BJ (cell line): ENCODE measurements around the gene WFDC2. TPM values are rescaled to one million over a fixed set of nuclear protein-coding genes. Genes with fewer than 3 reads are reported as not detected.
A peak's percentile ranks its signal among the peaks of the same experiment; 100 is the strongest.

Experiments
- CTCF ChIA-PET: fragments of 350-600 bp; formaldehyde crosslinking; extraction: SDS; loops from one replicate; lab custom pipeline; 2021; ENCODE audit warnings: antibody characterized with exemption, inconsistent platforms; lab: Yijun Ruan, JAX
- POLR2A ChIA-PET: fragments of 300-600 bp; sonication (Branson Sonifier 250); formaldehyde crosslinking; extraction: SDS; loops from one replicate; lab custom pipeline; 2021; ENCODE audit warnings: antibody characterized with exemption; lab: Charles Lee
- DNase-seq: peaks from one replicate; pipeline ENCODE4 v3.0.0-alpha.2; 2011; ENCODE audit warnings: low read depth
- H3K27me3 ChIP-seq: 2 replicates; pipeline ENCODE4 v1.6.0; 2011; ENCODE audit warnings: low read length; ENCODE audit not compliant: control insufficient read depth, insufficient read depth
- H3K36me3 ChIP-seq: 2 replicates; pipeline ENCODE4 v1.5.1; 2011; ENCODE audit warnings: low read length; ENCODE audit not compliant: control insufficient read depth, insufficient read depth
- H3K4me3 ChIP-seq: 2 replicates; pipeline ENCODE4 v1.5.1; 2011; ENCODE audit warnings: low read depth, mild to moderate bottlenecking, control low read depth, low read length
- polyA plus RNA-seq: library from polyadenylated mRNA; depleted of rRNA; stranded (reverse); fragments of >200 nt; gene quantifications from 2 replicates; pipeline ENCODE4 v1.2.3, GENCODE V29; 2011
- TF ChIP-seq, protein P1 (sequence below): IDR thresholded peaks from 2 replicates; pipeline ENCODE4 v1.5.1; 2011; ENCODE audit warnings: low read depth, mild to moderate bottlenecking, control low read depth, inconsistent platforms, low read length, moderate library complexity; ENCODE audit not compliant: insufficient read depth

The WFDC2 gene
- polyA plus RNA-seq, 1 experiment: not detected

DNA sequence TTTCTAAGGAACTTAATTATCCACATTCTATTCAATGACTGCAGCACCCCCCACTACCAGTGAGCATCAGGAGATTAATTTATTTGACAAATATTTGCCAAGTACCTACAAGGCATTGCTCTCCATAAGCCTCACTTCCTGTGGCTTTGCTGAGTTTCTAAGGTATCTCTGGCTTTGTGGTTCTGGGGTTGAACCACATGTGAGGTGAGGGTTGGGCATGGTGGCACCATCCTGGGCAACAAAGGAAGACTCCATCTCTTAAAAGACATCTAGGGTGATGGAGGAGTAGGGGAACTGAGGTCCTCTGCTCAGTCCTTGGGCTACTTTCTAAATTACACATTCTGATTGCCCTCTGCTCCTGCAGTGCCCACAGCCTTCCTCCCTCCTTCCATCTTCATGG lies 25.5 kb upstream of the WFDC2 start:
- CTCF ChIA-PET: interaction anchor here (1.0 to 2.8 kb wide), 4 partner anchors 7 to 151 kb away, joined by 3 to 17 read pairs (median 5); no protein-coding TSS in a partner anchor
- POLR2A ChIA-PET: no interaction called here
- peaks cover 6% of the 10 kb centered on the region for H3K27me3 ChIP-seq
- H3K36me3 ChIP-seq: no peaks in the 10 kb centered on the region
- TF ChIP-seq, protein P1, sequence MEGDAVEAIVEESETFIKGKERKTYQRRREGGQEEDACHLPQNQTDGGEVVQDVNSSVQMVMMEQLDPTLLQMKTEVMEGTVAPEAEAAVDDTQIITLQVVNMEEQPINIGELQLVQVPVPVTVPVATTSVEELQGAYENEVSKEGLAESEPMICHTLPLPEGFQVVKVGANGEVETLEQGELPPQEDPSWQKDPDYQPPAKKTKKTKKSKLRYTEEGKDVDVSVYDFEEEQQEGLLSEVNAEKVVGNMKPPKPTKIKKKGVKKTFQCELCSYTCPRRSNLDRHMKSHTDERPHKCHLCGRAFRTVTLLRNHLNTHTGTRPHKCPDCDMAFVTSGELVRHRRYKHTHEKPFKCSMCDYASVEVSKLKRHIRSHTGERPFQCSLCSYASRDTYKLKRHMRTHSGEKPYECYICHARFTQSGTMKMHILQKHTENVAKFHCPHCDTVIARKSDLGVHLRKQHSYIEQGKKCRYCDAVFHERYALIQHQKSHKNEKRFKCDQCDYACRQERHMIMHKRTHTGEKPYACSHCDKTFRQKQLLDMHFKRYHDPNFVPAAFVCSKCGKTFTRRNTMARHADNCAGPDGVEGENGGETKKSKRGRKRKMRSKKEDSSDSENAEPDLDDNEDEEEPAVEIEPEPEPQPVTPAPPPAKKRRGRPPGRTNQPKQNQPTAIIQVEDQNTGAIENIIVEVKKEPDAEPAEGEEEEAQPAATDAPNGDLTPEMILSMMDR: no peak
- no peak for DNase-seq
- no peak overlapping the region for H3K4me3 ChIP-seq

GRCh38 chr20:45445805-45446562 lies 23.6 kb upstream of the WFDC2 start:
- Histone ChIP-seq H3K36me3 (no peaks in the 10 kb centered on the region), H3K27me3 (peaks cover 6% of the 10 kb centered on the region), H3K4me3 (no peak overlapping the region)
- ChIA-PET CTCF (interaction anchor here (0.8 to 2.8 kb wide), 8 partner anchors 9 to 130 kb away, joined by 3 to 17 read pairs (median 4); partner anchors contain the start of gene SYS1), POLR2A (no interaction called here)
- TF ChIP-seq, protein P1: peak; percentile 53
- no peak for DNase-seq

GRCh38 chr20:45448270-45448669 lies 21.3 kb upstream of the WFDC2 start:
- no peaks in the 10 kb centered on the region for H3K36me3 ChIP-seq
- peaks cover 9% of the 10 kb centered on the region for H3K27me3 ChIP-seq
- TF ChIP-seq, protein P1: no peak
- no peak for DNase-seq
- ChIA-PET CTCF (interaction anchor here (1.2 to 3.2 kb wide), 2 partner anchors 12 to 129 kb away, joined by 3 to 21 read pairs; no protein-coding TSS in a partner anchor), POLR2A (no interaction called here)
- H3K4me3 ChIP-seq: no peak overlapping the region

GRCh38 chr20:45449528-45449927 lies 20.0 kb upstream of the WFDC2 start:
- Histone ChIP-seq H3K27me3 (peaks cover 10% of the 10 kb centered on the region), H3K36me3 (no peaks in the 10 kb centered on the region), H3K4me3 (no peak overlapping the region)
- ChIA-PET POLR2A (no interaction called here), CTCF (interaction anchor here (0.7 to 3.2 kb wide), 12 partner anchors 12 to 302 kb away, joined by 3 to 39 read pairs (median 6); partner anchors contain the start of gene SYS1)
- no peak for DNase-seq
- TF ChIP-seq, protein P1: no peak

GRCh38 chr20:45450097-45450818 lies 19.3 kb upstream of the WFDC2 start:
- DNase-seq: no peak
- no peak overlapping the region for H3K4me3 ChIP-seq
- no peaks in the 10 kb centered on the region for H3K36me3 ChIP-seq
- TF ChIP-seq, protein P1: peak; percentile 55
- ChIA-PET POLR2A (no interaction called here), CTCF (interaction anchor here (0.7 to 3.2 kb wide), 16 partner anchors 11 to 301 kb away, joined by 3 to 39 read pairs (median 4); partner anchors contain the start of gene SYS1)
- peaks cover 8% of the 10 kb centered on the region for H3K27me3 ChIP-seq
